Measurements from ENCODE around the gene FAXDC2. TPM values are rescaled to one million over a fixed set of nuclear protein-coding genes. Genes with fewer than 3 reads are reported as not detected.

Gene FAXDC2
- total and polyA plus RNA-seq, 2 of the 13 experiments (the other 11 are each of a cell fraction or from before 2014, with no cell fraction given), result 4.7 to 58.8 TPM

GRCh38 chr5:154860123-154860522, 9.7 kb upstream of the FAXDC2 start (continued):
- TF ChIP-seq ARNT (IDR thresholded peaks at IDR 0.05), result no peak
- no peak for TF ChIP-seq ZBTB44 (CRISPR knock-in tag; IDR thresholded peaks at IDR 0.05)
- no peak for TF ChIP-seq ZKSCAN1 (IDR thresholded peaks at IDR 0.05; ENCODE audit: low read length)
- TF ChIP-seq BORCS8-MEF2B (CRISPR knock-in tag; IDR thresholded peaks at IDR 0.05), result no peak
- TF ChIP-seq ATF6 (CRISPR knock-in tag; conservative IDR thresholded peaks at IDR 0.05), result no peak
- TF ChIP-seq ZNF616 (CRISPR knock-in tag; IDR thresholded peaks at IDR 0.05; ENCODE audit: low read depth), result no peak
- TF ChIP-seq REST (IDR thresholded peaks at IDR 0.05; ENCODE audit: borderline replicate concordance in 1 of 2, low read depth in 1 of 2, low read length in 2 of 2), result no peak
- TF ChIP-seq ZNF710 (CRISPR knock-in tag; IDR thresholded peaks at IDR 0.05; ENCODE audit: borderline replicate concordance), result no peak; the same call in 1 of the 2 replicates
- no peak for TF ChIP-seq ZFP91 (CRISPR knock-in tag; IDR thresholded peaks at IDR 0.05; ENCODE audit: borderline replicate concordance)
- no peak for TF ChIP-seq FOXA3 (CRISPR knock-in tag; IDR thresholded peaks at IDR 0.05)
- no peak for TF ChIP-seq ZNF776 (CRISPR knock-in tag; IDR thresholded peaks at IDR 0.05)
- no peak for TF ChIP-seq DR1 (CRISPR knock-in tag; IDR thresholded peaks at IDR 0.05)
- TF ChIP-seq MXD4 (CRISPR knock-in tag; IDR thresholded peaks at IDR 0.05), result no peak
- no peak for TF ChIP-seq MAX (IDR thresholded peaks at IDR 0.05)
- TF ChIP-seq KAT8 (CRISPR knock-in tag; IDR thresholded peaks at IDR 0.05), result no peak
- TF ChIP-seq TCF7 (IDR thresholded peaks at IDR 0.05; ENCODE audit: low read depth), result no peak
- no peak for TF ChIP-seq ZNF232 (CRISPR knock-in tag; IDR thresholded peaks at IDR 0.05; ENCODE audit: borderline replicate concordance)
- TF ChIP-seq XRCC5 (optimal IDR thresholded peaks at IDR 0.05; ENCODE audit: low read length), result no peak
- TF ChIP-seq ZNF510 (CRISPR knock-in tag; IDR thresholded peaks at IDR 0.05; ENCODE audit: low read depth), result no peak

Measured in HepG2 (cell line).